Iris pigment epithelial cell (primary cell): Measurements from ENCODE around the gene LMBR1L.

Experiments
- DNase-seq: peaks from one replicate; pipeline ENCODE4 v3.0.0-alpha.2; 2011; ENCODE audit warnings: low read depth

The LMBR1L gene

GRCh38 chr12:49054096-49054495 is 56.6 kb downstream of the LMBR1L start:
- no peak for DNase-seq

- DNase-seq: no peak
Observed at GRCh38 chr12:49052451-49053208, 58.0 kb downstream of the LMBR1L start.

GRCh38 chr12:49051777-49052438 is 58.7 kb downstream of the LMBR1L start:
- DNase-seq: no peak

- no peak for DNase-seq
Observed at GRCh38 chr12:49051373-49051764, 59.3 kb downstream of the LMBR1L start.

GRCh38 chr12:49050507-49051372 is 59.9 kb downstream of the LMBR1L start:
- no peak for DNase-seq

GRCh38 chr12:49049566-49050224 is 61.0 kb downstream of the LMBR1L start:
- DNase-seq: peak; percentile 79

GRCh38 chr12:49048953-49049352 is 61.7 kb downstream of the LMBR1L start:
- no peak for DNase-seq
